DOHH2 (cell line): Measurements from ENCODE around the gene DPP10.

Source experiments
- H3F3A ChIP-seq: fragments of 200-600 bp; sonication (generic), shearing (Covaris generic); 2 replicates; pipeline ENCODE4 v1.6.0; 2016; ENCODE audit warnings: antibody characterized with exemption, mild to moderate bottlenecking; ENCODE audit not compliant: control insufficient read depth, insufficient read depth
- H3K27ac ChIP-seq: fragments of 200-600 bp; sonication (generic); 2 replicates; pipeline ENCODE4 v1.5.1; 2014; ENCODE audit warnings: low read depth, mild to moderate bottlenecking, low read length, moderate library complexity
- H3K27me3 ChIP-seq: fragments of 200-600 bp; sonication (generic); 2 replicates; pipeline ENCODE4 v1.6.1; 2014; ENCODE audit warnings: mild to moderate bottlenecking, low read length, mixed read lengths; ENCODE audit not compliant: control insufficient read depth
- H3K36me3 ChIP-seq: fragments of 200-600 bp; sonication (generic); 2 replicates; pipeline ENCODE4 v1.6.1; 2014; ENCODE audit warnings: mild to moderate bottlenecking, low read length, moderate library complexity, mixed read lengths; ENCODE audit not compliant: control insufficient read depth
- H3K4me1 ChIP-seq: fragments of 200-600 bp; sonication (generic); 2 replicates; pipeline ENCODE4 v1.6.1; 2014; ENCODE audit warnings: mild to moderate bottlenecking, low read length, mixed read lengths; ENCODE audit not compliant: control insufficient read depth
- H3K4me2 ChIP-seq: fragments of 200-600 bp; sonication (generic); 2 replicates; pipeline ENCODE4 v1.6.0; 2014; ENCODE audit warnings: mild to moderate bottlenecking, low read length, moderate library complexity
- H3K4me3 ChIP-seq: fragments of 200-600 bp; sonication (generic); 2 replicates; pipeline ENCODE4 v1.5.1; 2014; ENCODE audit warnings: mild to moderate bottlenecking, low read length, mixed read lengths
- H3K79me2 ChIP-seq: fragments of 200-600 bp; sonication (generic); 2 replicates; pipeline ENCODE4 v1.6.1; 2014; ENCODE audit warnings: mild to moderate bottlenecking, low read length, mixed read lengths; ENCODE audit not compliant: control insufficient read depth
- H3K9me2 ChIP-seq: fragments of 200-600 bp; sonication (generic); replicated peaks from 2 replicates; pipeline ENCODE4 v1.6.1; 2014; ENCODE audit warnings: mild to moderate bottlenecking, low read length, mixed read lengths; ENCODE audit not compliant: control insufficient read depth
- H3K9me3 ChIP-seq: fragments of 200-600 bp; sonication (generic); 2 replicates; pipeline ENCODE4 v1.6.1; 2014; ENCODE audit warnings: antibody characterized with exemption, low read length, mixed read lengths; ENCODE audit not compliant: control insufficient read depth, insufficient read depth
- H4K20me1 ChIP-seq: fragments of 200-600 bp; sonication (generic); 2 replicates; pipeline ENCODE4 v1.6.0; 2014; ENCODE audit warnings: low read depth, mild to moderate bottlenecking, antibody characterized with exemption, low read length, moderate library complexity; ENCODE audit not compliant: control insufficient read depth, insufficient read depth
- EZH2phosphoT487 ChIP-seq: fragments of 200-600 bp; sonication (generic); IDR thresholded peaks from 2 replicates; pipeline ENCODE4 v1.6.1; 2017; ENCODE audit warnings: borderline replicate concordance, mild to moderate bottlenecking, antibody characterized with exemption, low read length, moderate library complexity, mixed read lengths
- TF ChIP-seq, protein P1 (sequence below): fragments of 200-600 bp; sonication (generic); IDR thresholded peaks from one replicate; pipeline ENCODE4 v1.5.1; 2014; ENCODE audit warnings: antibody characterized with exemption, mild to moderate bottlenecking, low read depth, low read length; ENCODE audit not compliant: poor library complexity, severe bottlenecking

Gene DPP10

GRCh38 chr2:115796078-115796477, 1353.6 kb downstream of the DPP10 start:
- no peaks in the 10 kb centered on the region for H3K9me3 ChIP-seq
- no peaks in the 10 kb centered on the region for H3K36me3 ChIP-seq
- no peak overlapping the region for H3K27ac ChIP-seq
- no peaks in the 10 kb centered on the region for H3K79me2 ChIP-seq
- H3K4me3 ChIP-seq = no peak overlapping the region
- no peaks in the 10 kb centered on the region for H4K20me1 ChIP-seq
- no peaks in the 10 kb centered on the region for H3K27me3 ChIP-seq
- no peaks in the 10 kb centered on the region for H3F3A ChIP-seq
- no peaks in the 10 kb centered on the region for H3K9me2 ChIP-seq
- TF ChIP-seq, protein P1, sequence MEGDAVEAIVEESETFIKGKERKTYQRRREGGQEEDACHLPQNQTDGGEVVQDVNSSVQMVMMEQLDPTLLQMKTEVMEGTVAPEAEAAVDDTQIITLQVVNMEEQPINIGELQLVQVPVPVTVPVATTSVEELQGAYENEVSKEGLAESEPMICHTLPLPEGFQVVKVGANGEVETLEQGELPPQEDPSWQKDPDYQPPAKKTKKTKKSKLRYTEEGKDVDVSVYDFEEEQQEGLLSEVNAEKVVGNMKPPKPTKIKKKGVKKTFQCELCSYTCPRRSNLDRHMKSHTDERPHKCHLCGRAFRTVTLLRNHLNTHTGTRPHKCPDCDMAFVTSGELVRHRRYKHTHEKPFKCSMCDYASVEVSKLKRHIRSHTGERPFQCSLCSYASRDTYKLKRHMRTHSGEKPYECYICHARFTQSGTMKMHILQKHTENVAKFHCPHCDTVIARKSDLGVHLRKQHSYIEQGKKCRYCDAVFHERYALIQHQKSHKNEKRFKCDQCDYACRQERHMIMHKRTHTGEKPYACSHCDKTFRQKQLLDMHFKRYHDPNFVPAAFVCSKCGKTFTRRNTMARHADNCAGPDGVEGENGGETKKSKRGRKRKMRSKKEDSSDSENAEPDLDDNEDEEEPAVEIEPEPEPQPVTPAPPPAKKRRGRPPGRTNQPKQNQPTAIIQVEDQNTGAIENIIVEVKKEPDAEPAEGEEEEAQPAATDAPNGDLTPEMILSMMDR = no peak
- TF ChIP-seq EZH2phosphoT487 = no peak
- H3K4me1 ChIP-seq = no peaks in the 10 kb centered on the region
- no peak overlapping the region for H3K4me2 ChIP-seq

- H3K9me3 ChIP-seq = no peaks in the 10 kb centered on the region
- no peaks in the 10 kb centered on the region for H3K4me1 ChIP-seq
- TF ChIP-seq, protein P1 = no peak
- TF ChIP-seq EZH2phosphoT487 = no peak
Measured at GRCh38 chr2:115807276-115807675, 1364.8 kb downstream of the DPP10 start.

GRCh38 chr2:115825912-115826311, 1383.5 kb downstream of the DPP10 start:
- H3K9me3 ChIP-seq = no peaks in the 10 kb centered on the region
- no peaks in the 10 kb centered on the region for H3K36me3 ChIP-seq
- H3K27me3 ChIP-seq = no peaks in the 10 kb centered on the region
- no peaks in the 10 kb centered on the region for H3K4me1 ChIP-seq
- TF ChIP-seq, protein P1 = no peak
- TF ChIP-seq EZH2phosphoT487 = no peak
- no peaks in the 10 kb centered on the region for H3F3A ChIP-seq
- H3K4me2 ChIP-seq = no peak overlapping the region
- H3K4me3 ChIP-seq = no peak overlapping the region
- no peaks in the 10 kb centered on the region for H3K79me2 ChIP-seq
- H4K20me1 ChIP-seq = no peaks in the 10 kb centered on the region
- H3K27ac ChIP-seq = no peak overlapping the region
- no peaks in the 10 kb centered on the region for H3K9me2 ChIP-seq

More at GRCh38 chr2:115807276-115807675, 1364.8 kb downstream of the DPP10 start:
- H3K36me3 ChIP-seq = no peaks in the 10 kb centered on the region
- no peaks in the 10 kb centered on the region for H3K79me2 ChIP-seq
- H3K9me2 ChIP-seq = no peaks in the 10 kb centered on the region
- no peaks in the 10 kb centered on the region for H4K20me1 ChIP-seq
- no peaks in the 10 kb centered on the region for H3F3A ChIP-seq
- no peak overlapping the region for H3K4me3 ChIP-seq
- no peak overlapping the region for H3K4me2 ChIP-seq
- no peak overlapping the region for H3K27ac ChIP-seq
- H3K27me3 ChIP-seq = no peaks in the 10 kb centered on the region

- H3K36me3 ChIP-seq = no peaks in the 10 kb centered on the region
- no peaks in the 10 kb centered on the region for H3K9me2 ChIP-seq
- no peaks in the 10 kb centered on the region for H3K79me2 ChIP-seq
- no peaks in the 10 kb centered on the region for H4K20me1 ChIP-seq
- H3K4me3 ChIP-seq = no peak overlapping the region
- no peak overlapping the region for H3K4me2 ChIP-seq
- H3K27me3 ChIP-seq = no peaks in the 10 kb centered on the region
- H3K27ac ChIP-seq = no peak overlapping the region
- TF ChIP-seq EZH2phosphoT487 = no peak
- TF ChIP-seq, protein P1 = no peak
- H3F3A ChIP-seq = no peaks in the 10 kb centered on the region
- no peaks in the 10 kb centered on the region for H3K4me1 ChIP-seq
- H3K9me3 ChIP-seq = no peaks in the 10 kb centered on the region
Measured at GRCh38 chr2:115833196-115833595, 1390.8 kb downstream of the DPP10 start.
